ENCODE measurements around the gene ILDR1. TPM values are rescaled to one million over a fixed set of nuclear protein-coding genes. Genes with fewer than 3 reads are reported as not detected.

ILDR1 gene
- total RNA-seq, 1 donor from 2014 or later, result not detected

GRCh38 chr3:122010506-122010905 is 11.5 kb downstream of the ILDR1 start:
- DNase-seq (ENCODE audit: low spot score), result no peak
- no peaks in the 10 kb centered on the region for H3K36me3 Mint-ChIP-seq (ENCODE audit: low read depth)
- H3K27ac Mint-ChIP-seq (ENCODE audit: unreplicated experiment), result no peak overlapping the region
- H3K4me1 Mint-ChIP-seq (ENCODE audit: low read depth), result no peaks in the 10 kb centered on the region
- H3K9me3 Mint-ChIP-seq (ENCODE audit: low read depth), result no peaks in the 10 kb centered on the region
- H3K4me3 Mint-ChIP-seq (ENCODE audit: unreplicated experiment), result no peak overlapping the region
- peaks cover 28% of the 10 kb centered on the region for H3K27me3 Mint-ChIP-seq (ENCODE audit: low read depth)
- TF ChIP-seq CTCF (IDR thresholded peaks at IDR 0.05), result no peak

- no peak for TF ChIP-seq CTCF (IDR thresholded peaks at IDR 0.05)
- Mint-ChIP-seq H3K4me1 (ENCODE audit: low read depth) (no peaks in the 10 kb centered on the region), H3K27ac (ENCODE audit: unreplicated experiment) (no peak overlapping the region), H3K27me3 (ENCODE audit: low read depth) (peaks cover 23% of the 10 kb centered on the region), H3K36me3 (ENCODE audit: low read depth) (no peaks in the 10 kb centered on the region), H3K4me3 (ENCODE audit: unreplicated experiment) (no peak overlapping the region), H3K9me3 (ENCODE audit: low read depth) (no peaks in the 10 kb centered on the region)
- DNase-seq (ENCODE audit: low spot score), result no peak
Measured at GRCh38 chr3:122008166-122008565, 13.9 kb downstream of the ILDR1 start.

GRCh38 chr3:122006267-122006666 is 15.8 kb downstream of the ILDR1 start:
- no peak overlapping the region for H3K4me3 Mint-ChIP-seq (ENCODE audit: unreplicated experiment)
- H3K4me1 Mint-ChIP-seq (ENCODE audit: low read depth), result no peaks in the 10 kb centered on the region
- H3K27ac Mint-ChIP-seq (ENCODE audit: unreplicated experiment), result no peak overlapping the region
- H3K27me3 Mint-ChIP-seq (ENCODE audit: low read depth), result peaks cover 9% of the 10 kb centered on the region
- H3K36me3 Mint-ChIP-seq (ENCODE audit: low read depth), result no peaks in the 10 kb centered on the region
- no peak for TF ChIP-seq CTCF (IDR thresholded peaks at IDR 0.05)
- no peak for DNase-seq (ENCODE audit: low spot score)
- no peaks in the 10 kb centered on the region for H3K9me3 Mint-ChIP-seq (ENCODE audit: low read depth)

GRCh38 chr3:122004991-122005565 is 17.0 kb downstream of the ILDR1 start:
- Mint-ChIP-seq H3K9me3 (ENCODE audit: low read depth) (no peaks in the 10 kb centered on the region), H3K4me1 (ENCODE audit: low read depth) (no peaks in the 10 kb centered on the region), H3K36me3 (ENCODE audit: low read depth) (no peaks in the 10 kb centered on the region), H3K27me3 (ENCODE audit: low read depth) (peaks cover 6% of the 10 kb centered on the region), H3K4me3 (ENCODE audit: unreplicated experiment) (no peak overlapping the region), H3K27ac (ENCODE audit: unreplicated experiment) (no peak overlapping the region)
- DNase-seq (ENCODE audit: low spot score), result no peak
- TF ChIP-seq CTCF (IDR thresholded peaks at IDR 0.05), result no peak

- H3K4me1 Mint-ChIP-seq (ENCODE audit: low read depth), result no peaks in the 10 kb centered on the region
- H3K27me3 Mint-ChIP-seq (ENCODE audit: low read depth), result peaks cover 2% of the 10 kb centered on the region
- no peak overlapping the region for H3K4me3 Mint-ChIP-seq (ENCODE audit: unreplicated experiment)
Measured at GRCh38 chr3:122004107-122004506, 17.9 kb downstream of the ILDR1 start.

More at GRCh38 chr3:122004107-122004506, 17.9 kb downstream of the ILDR1 start:
- TF ChIP-seq CTCF (IDR thresholded peaks at IDR 0.05), result no peak
- H3K36me3 Mint-ChIP-seq (ENCODE audit: low read depth), result no peaks in the 10 kb centered on the region
- H3K27ac Mint-ChIP-seq (ENCODE audit: unreplicated experiment), result no peak overlapping the region
- H3K9me3 Mint-ChIP-seq (ENCODE audit: low read depth), result no peaks in the 10 kb centered on the region
- DNase-seq (ENCODE audit: low spot score), result no peak

Measured in chondrocyte (in vitro differentiated cells).